Measurements from ENCODE around the gene TBPL1. TPM values are rescaled to one million over a fixed set of nuclear protein-coding genes. Genes with fewer than 3 reads are reported as not detected.
"Not testable (repeated sequence)": the region's sequence is repeated elsewhere in the genome, so short reads cannot be mapped to it uniquely, and the experiment has no call there.

TBPL1 gene
- total RNA-seq, 5 donors from 2014 or later (not counting 1 experiment from before 2014, with no cell fraction given): 27.7 to 30.5 (median 28.9) TPM

DNA sequence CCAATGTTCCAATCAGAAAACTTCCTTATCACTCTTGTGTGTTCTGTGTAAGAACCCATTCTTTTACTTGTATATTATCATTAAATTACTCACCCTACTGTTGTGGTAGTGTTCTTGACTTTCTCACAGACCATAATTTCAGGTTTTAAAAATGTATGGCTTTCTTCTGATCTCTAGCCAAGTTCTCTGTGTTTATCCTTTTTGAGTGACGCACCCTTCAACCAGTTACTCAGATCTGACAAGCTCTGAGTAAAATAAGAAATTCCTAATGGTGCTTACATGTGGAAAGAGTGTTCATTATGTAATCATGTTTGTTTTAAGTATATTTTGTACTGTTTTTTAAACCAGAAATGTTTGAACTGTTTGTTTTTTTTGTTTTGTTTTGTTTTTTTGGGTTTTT is 11.0 kb downstream of the TBPL1 start:
- no peaks in the 10 kb centered on the region for H3K27me3 ChIP-seq (replicated peaks in 1 of 2; ENCODE audit: control insufficient read depth in 2 of 2, extremely low read depth in 1 of 2, insufficient read depth in 2 of 2, low read length in 1 of 2)
- H3K27ac Mint-ChIP-seq: peak overlapping the region in 1 of 2 donors; percentile 5
- no peaks in the 10 kb centered on the region for H3K27me3 Mint-ChIP-seq
- H3K9me3 ChIP-seq: no peaks in the 10 kb centered on the region
- no peaks in the 10 kb centered on the region for H3K9me3 Mint-ChIP-seq
- ATAC-seq (replicated peaks in 1 of 4) (peak in 1 of 4 experiments; percentile 57), DNase-seq (no peak)
- no peaks in the 10 kb centered on the region for H3K36me3 ChIP-seq (ENCODE audit: control insufficient read depth in 2 of 2, extremely low read depth in 1 of 2, insufficient read depth in 1 of 2, low read length in 1 of 2)
- no peak overlapping the region for H3K27ac ChIP-seq (ENCODE audit: low read length)
- H3K4me1 Mint-ChIP-seq: peaks cover 70 to 76% (median 75%) of the 10 kb centered on the region in 3 donors
- H3K4me3 ChIP-seq (ENCODE audit: control insufficient read depth in 1 of 2, extremely low read depth in 1 of 2, low read length in 1 of 2): no peak overlapping the region
- peaks cover 2 to 11% of the 10 kb centered on the region in 2 experiments for H3K4me1 ChIP-seq (ENCODE audit: control insufficient read depth in 1 of 2, extremely low read depth in 1 of 2, insufficient read depth in 2 of 2, low read length in 2 of 2)
- WGBS (ENCODE audit: insufficient coverage): no CpG with 5 or more reads among the region's 1 CpG
- ChIA-PET CTCF (interaction anchor here (0.7 kb wide), 2 partner anchors 15 to 147 kb away, joined by 3 to 4 read pairs; no protein-coding TSS in a partner anchor), POLR2A (interaction anchor here in 1 of 2 donors (0.7 kb wide), 1 partner anchor 1062 kb away, joined by 4 read pairs; no protein-coding TSS in a partner anchor)
- no peaks in the 10 kb centered on the region for H3K36me3 Mint-ChIP-seq
- H3K4me3 Mint-ChIP-seq: no peak overlapping the region

DNA sequence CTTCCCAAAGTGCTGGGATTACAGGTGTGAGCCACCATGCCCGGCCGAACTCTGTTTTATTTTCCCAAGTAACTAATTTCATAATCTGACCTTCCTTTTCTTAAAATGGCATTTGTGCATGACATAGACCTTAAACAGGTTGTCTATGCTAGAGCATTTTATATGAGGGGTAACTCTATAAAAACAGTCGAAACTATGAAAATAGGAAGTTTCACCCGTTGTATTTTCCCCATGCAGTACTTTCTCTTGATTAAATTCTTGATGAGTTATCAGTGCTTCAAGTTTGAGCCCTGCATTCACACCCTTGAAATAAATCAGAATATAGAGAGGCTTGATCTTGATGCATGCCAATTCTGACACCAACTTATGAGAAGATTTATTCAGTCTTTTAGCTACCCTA is 11.7 kb downstream of the TBPL1 start:
- Histone ChIP-seq H3K9me3 (no peaks in the 10 kb centered on the region), H3K4me1 (ENCODE audit: control insufficient read depth in 1 of 2, extremely low read depth in 1 of 2, insufficient read depth in 2 of 2, low read length in 2 of 2) (peaks cover 2 to 5% of the 10 kb centered on the region in 2 experiments), H3K27me3 (replicated peaks in 1 of 2; ENCODE audit: control insufficient read depth in 2 of 2, extremely low read depth in 1 of 2, insufficient read depth in 2 of 2, low read length in 1 of 2) (no peaks in the 10 kb centered on the region), H3K4me3 (ENCODE audit: control insufficient read depth in 1 of 2, extremely low read depth in 1 of 2, low read length in 1 of 2) (no peak overlapping the region), H3K27ac (ENCODE audit: low read length) (no peak overlapping the region), H3K36me3 (ENCODE audit: control insufficient read depth in 2 of 2, extremely low read depth in 1 of 2, insufficient read depth in 1 of 2, low read length in 1 of 2) (no peaks in the 10 kb centered on the region)
- Mint-ChIP-seq H3K9me3 (no peaks in the 10 kb centered on the region), H3K36me3 (no peaks in the 10 kb centered on the region), H3K4me1 (peaks cover 65 to 75% (median 73%) of the 10 kb centered on the region in 3 donors), H3K4me3 (no peak overlapping the region), H3K27ac (peak overlapping the region; percentile 13 to 47), H3K27me3 (no peaks in the 10 kb centered on the region)
- no CpG with 5 or more reads among the region's 4 CpGs for WGBS (ENCODE audit: insufficient coverage)
- ATAC-seq (replicated peaks in 1 of 4) (no peak), DNase-seq (no peak)
- ChIA-PET POLR2A (interaction anchor here in 1 of 2 donors (0.5 to 0.6 kb wide), 2 partner anchors 60 to 710 kb away, joined by 3 read pairs; no protein-coding TSS in a partner anchor), CTCF (interaction anchor here (0.5 to 2.0 kb wide), 5 partner anchors 9 to 94 kb away, joined by 3 to 8 read pairs (median 4); no protein-coding TSS in a partner anchor)

DNA sequence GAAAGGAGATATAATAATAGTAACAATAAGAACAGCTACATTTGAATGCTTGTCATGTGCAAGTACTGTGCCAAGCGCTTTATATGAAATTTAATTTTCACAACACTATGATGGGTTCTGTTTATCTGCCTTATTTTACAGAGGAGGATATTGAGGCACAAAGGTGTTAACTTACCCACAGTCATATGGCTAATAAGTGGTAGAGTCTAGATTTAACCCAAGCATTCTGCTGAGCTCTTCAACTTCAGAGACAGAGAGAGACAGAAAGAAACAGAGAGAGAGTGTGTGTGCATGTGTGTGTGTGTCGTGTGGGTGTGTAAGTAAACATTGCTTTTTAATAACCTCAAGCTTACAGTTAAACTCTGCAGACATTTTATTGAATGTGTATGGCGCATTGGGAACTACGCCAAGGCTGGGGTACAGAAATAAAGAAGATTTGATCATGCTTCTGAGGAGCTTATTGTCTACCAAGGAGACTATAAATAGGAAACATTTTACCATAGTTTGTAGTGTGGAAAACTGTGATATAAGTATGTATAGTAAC is 12.9 kb downstream of the TBPL1 start:
- DNase-seq: no peak
- Histone ChIP-seq H3K27ac (ENCODE audit: low read length) (no peak overlapping the region), H3K36me3 (ENCODE audit: control insufficient read depth in 2 of 2, extremely low read depth in 1 of 2, insufficient read depth in 1 of 2, low read length in 1 of 2) (no peaks in the 10 kb centered on the region), H3K4me1 (ENCODE audit: control insufficient read depth in 1 of 2, extremely low read depth in 1 of 2, insufficient read depth in 2 of 2, low read length in 2 of 2) (peaks cover 2 to 5% of the 10 kb centered on the region in 2 experiments), H3K27me3 (replicated peaks in 1 of 2; ENCODE audit: control insufficient read depth in 2 of 2, extremely low read depth in 1 of 2, insufficient read depth in 2 of 2, low read length in 1 of 2) (no peaks in the 10 kb centered on the region), H3K4me3 (ENCODE audit: control insufficient read depth in 1 of 2, extremely low read depth in 1 of 2, low read length in 1 of 2) (no peak overlapping the region), H3K9me3 (no peaks in the 10 kb centered on the region)
- H3K27ac Mint-ChIP-seq: peak overlapping the region; percentile 2 to 52
- no peak overlapping the region for H3K4me3 Mint-ChIP-seq
- CTCF ChIA-PET: interaction anchor here (0.5 to 2.0 kb wide), 7 partner anchors 8 to 341 kb away, joined by 3 to 8 read pairs (median 5); no protein-coding TSS in a partner anchor
- POLR2A ChIA-PET: interaction anchor here in 1 of 2 donors (0.7 to 1.0 kb wide), 2 partner anchors 13 to 21 kb away, joined by 3 to 4 read pairs; partner anchors contain the start of gene TBPL1
- H3K36me3 Mint-ChIP-seq: no peaks in the 10 kb centered on the region
- ATAC-seq (replicated peaks in 1 of 4): no peak
- H3K4me1 Mint-ChIP-seq: peaks cover 66 to 75% (median 68%) of the 10 kb centered on the region in 3 donors
- WGBS (ENCODE audit: insufficient coverage): no CpG with 5 or more reads among the region's 4 CpGs
- no peaks in the 10 kb centered on the region for H3K9me3 Mint-ChIP-seq
- no peaks in the 10 kb centered on the region for H3K27me3 Mint-ChIP-seq

DNA sequence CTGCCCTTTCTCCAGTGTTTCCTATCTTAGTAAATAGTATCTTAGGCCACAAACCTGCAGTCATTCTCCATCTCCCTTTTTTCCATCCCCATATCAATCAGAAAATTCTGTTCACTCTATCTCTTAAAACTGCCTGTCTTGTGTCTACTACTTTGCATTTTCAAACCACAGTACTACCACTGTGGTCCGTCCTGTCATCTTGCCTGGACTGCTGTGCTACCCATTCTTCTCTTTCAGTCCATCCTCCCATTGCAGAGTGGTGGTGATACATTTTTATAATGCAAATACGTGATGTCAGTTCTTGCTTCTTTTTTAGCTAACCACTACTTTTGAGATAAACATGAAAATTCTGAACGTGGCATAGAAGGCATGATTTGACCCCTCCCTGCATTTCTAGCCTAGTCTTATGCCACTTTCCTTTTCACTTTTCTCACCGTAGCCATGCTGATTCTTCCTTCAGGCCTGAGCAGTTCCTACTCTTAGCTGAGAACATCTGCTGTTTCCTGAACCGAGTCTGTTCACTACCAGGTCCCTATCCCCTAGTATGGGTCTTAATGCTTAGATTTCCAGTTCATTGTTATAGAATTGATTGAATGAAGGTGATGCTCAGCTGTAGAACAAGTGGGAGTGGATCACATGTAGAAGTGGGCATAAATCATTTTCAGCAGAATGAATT is 13.8 kb downstream of the TBPL1 start:
- H3K9me3 ChIP-seq: no peaks in the 10 kb centered on the region
- peaks cover 2 to 5% of the 10 kb centered on the region in 2 experiments for H3K4me1 ChIP-seq (ENCODE audit: control insufficient read depth in 1 of 2, extremely low read depth in 1 of 2, insufficient read depth in 2 of 2, low read length in 2 of 2)
- 40% methylated on average over 1 of the region's 5 CpGs for WGBS (ENCODE audit: insufficient coverage)
- H3K27me3 ChIP-seq (replicated peaks in 1 of 2; ENCODE audit: control insufficient read depth in 2 of 2, extremely low read depth in 1 of 2, insufficient read depth in 2 of 2, low read length in 1 of 2): no peaks in the 10 kb centered on the region
- ATAC-seq (replicated peaks in 1 of 4): peak in 1 of 4 experiments; percentile 16
- no peak for DNase-seq
- H3K4me3 ChIP-seq (ENCODE audit: control insufficient read depth in 1 of 2, extremely low read depth in 1 of 2, low read length in 1 of 2): no peak overlapping the region
- CTCF ChIA-PET: interaction anchor here (0.5 to 2.0 kb wide), 8 partner anchors 9 to 191 kb away, joined by 3 to 6 read pairs (median 4); no protein-coding TSS in a partner anchor
- Mint-ChIP-seq H3K4me1 (peaks cover 64 to 77% (median 69%) of the 10 kb centered on the region in 3 donors), H3K27ac (peak overlapping the region; percentile 55 to 56), H3K9me3 (no peaks in the 10 kb centered on the region), H3K4me3 (no peak overlapping the region), H3K36me3 (no peaks in the 10 kb centered on the region), H3K27me3 (no peaks in the 10 kb centered on the region)
- H3K36me3 ChIP-seq (ENCODE audit: control insufficient read depth in 2 of 2, extremely low read depth in 1 of 2, insufficient read depth in 1 of 2, low read length in 1 of 2): no peaks in the 10 kb centered on the region
- POLR2A ChIA-PET: interaction anchor here in 1 of 2 donors (0.7 kb wide), 1 partner anchor 20 kb away, joined by 3 read pairs; no protein-coding TSS in a partner anchor
- no peak overlapping the region for H3K27ac ChIP-seq (ENCODE audit: low read length)

DNA sequence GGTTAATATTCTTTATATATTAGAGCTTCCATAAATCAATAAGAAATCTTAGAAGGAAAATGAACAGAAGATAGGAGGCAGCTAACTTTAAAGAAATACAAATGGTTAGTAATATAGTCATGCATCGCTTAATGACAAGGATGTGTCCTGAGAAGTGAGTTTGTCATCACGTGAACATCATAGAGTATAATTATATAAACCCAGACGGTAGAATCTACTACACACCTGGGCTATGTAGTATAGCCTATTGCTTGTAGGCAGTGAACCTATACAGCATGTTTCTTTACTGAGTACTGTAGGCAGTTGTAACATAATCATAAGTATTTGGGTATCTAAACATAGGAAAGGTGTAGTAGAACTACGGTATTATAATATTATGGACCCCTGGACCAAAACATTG is 14.3 kb downstream of the TBPL1 start:
- H3K9me3 Mint-ChIP-seq: no peaks in the 10 kb centered on the region
- Histone ChIP-seq H3K4me1 (ENCODE audit: control insufficient read depth in 1 of 2, extremely low read depth in 1 of 2, insufficient read depth in 2 of 2, low read length in 2 of 2) (peaks cover 2 to 5% of the 10 kb centered on the region in 2 experiments), H3K27me3 (replicated peaks in 1 of 2; ENCODE audit: control insufficient read depth in 2 of 2, extremely low read depth in 1 of 2, insufficient read depth in 2 of 2, low read length in 1 of 2) (no peaks in the 10 kb centered on the region), H3K4me3 (ENCODE audit: control insufficient read depth in 1 of 2, extremely low read depth in 1 of 2, low read length in 1 of 2) (no peak overlapping the region), H3K9me3 (no peaks in the 10 kb centered on the region), H3K27ac (ENCODE audit: low read length) (no peak overlapping the region), H3K36me3 (ENCODE audit: control insufficient read depth in 2 of 2, extremely low read depth in 1 of 2, insufficient read depth in 1 of 2, low read length in 1 of 2) (no peaks in the 10 kb centered on the region)
- no peak overlapping the region for H3K4me3 Mint-ChIP-seq
- ATAC-seq (replicated peaks in 1 of 4) (no peak), DNase-seq (no peak)
- no peaks in the 10 kb centered on the region for H3K27me3 Mint-ChIP-seq
- WGBS (ENCODE audit: insufficient coverage): no CpG with 5 or more reads among the region's 4 CpGs
- ChIA-PET CTCF (interaction anchor here (0.6 to 1.2 kb wide), 4 partner anchors 9 to 289 kb away, joined by 3 to 4 read pairs (median 4); no protein-coding TSS in a partner anchor), POLR2A (no interaction called here)
- H3K4me1 Mint-ChIP-seq: peaks cover 64 to 77% (median 68%) of the 10 kb centered on the region in 3 donors
- peak overlapping the region in 1 of 2 donors; percentile 53 for H3K27ac Mint-ChIP-seq
- no peaks in the 10 kb centered on the region for H3K36me3 Mint-ChIP-seq

DNA sequence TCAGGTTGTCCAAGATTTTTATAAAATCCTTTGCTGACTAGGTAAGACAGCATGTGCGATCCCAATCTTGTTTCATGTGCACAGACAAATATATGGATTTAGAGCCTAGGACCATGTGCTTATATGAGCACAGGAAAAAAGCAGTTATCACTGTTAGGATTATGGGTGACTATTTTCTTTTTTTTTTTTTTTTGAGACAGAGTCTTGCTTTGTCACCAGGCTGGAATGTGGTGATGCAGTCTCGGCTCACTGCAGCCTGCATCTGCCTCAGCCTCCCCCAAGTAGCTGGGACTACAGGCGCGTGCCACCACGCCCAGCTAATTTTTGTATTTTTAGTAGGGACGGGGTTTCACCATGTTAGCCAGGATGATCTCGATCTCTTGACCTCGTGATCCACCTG is 14.8 kb downstream of the TBPL1 start:
- DNase-seq; H3K27ac ChIP-seq (ENCODE audit: low read length); H3K4me3 Mint-ChIP-seq; H3K4me1 ChIP-seq (ENCODE audit: control insufficient read depth in 1 of 2, extremely low read depth in 1 of 2, insufficient read depth in 2 of 2, low read length in 2 of 2); H3K27ac Mint-ChIP-seq; H3K27me3 Mint-ChIP-seq; H3K9me3 ChIP-seq; H3K9me3 Mint-ChIP-seq; H3K27me3 ChIP-seq (replicated peaks in 1 of 2; ENCODE audit: control insufficient read depth in 2 of 2, extremely low read depth in 1 of 2, insufficient read depth in 2 of 2, low read length in 1 of 2); ATAC-seq (replicated peaks in 1 of 4); H3K36me3 Mint-ChIP-seq; POLR2A ChIA-PET; H3K36me3 ChIP-seq (ENCODE audit: control insufficient read depth in 2 of 2, extremely low read depth in 1 of 2, insufficient read depth in 1 of 2, low read length in 1 of 2); H3K4me3 ChIP-seq (ENCODE audit: control insufficient read depth in 1 of 2, extremely low read depth in 1 of 2, low read length in 1 of 2): not testable (repeated sequence)
- CTCF ChIA-PET: interaction anchor here (0.6 to 1.2 kb wide), 4 partner anchors 10 to 289 kb away, joined by 3 to 5 read pairs (median 4); no protein-coding TSS in a partner anchor
- WGBS (ENCODE audit: insufficient coverage): no CpG with 5 or more reads among the region's 8 CpGs
- H3K4me1 Mint-ChIP-seq: peaks cover 59 to 73% (median 68%) of the 10 kb centered on the region in 3 donors

All from T-cell (primary cell).